GM21423 (cell line): ENCODE measurements around the gene UBAP2L.
"Not testable (repeated sequence)": the region's sequence is repeated elsewhere in the genome, so short reads cannot be mapped to it uniquely, and the experiment has no call there.

ENCODE experiments used
- ATAC-seq: cut with Tn5 transposase; IDR thresholded peaks from one replicate; pipeline ENCODE4 v1.9.1; 2021; ENCODE audit warnings: mild to moderate bottlenecking, moderate library complexity; ENCODE audit not compliant: unreplicated experiment

Gene UBAP2L

GRCh38 chr1:154301582-154301981 is 80.8 kb downstream of the UBAP2L start:
- ATAC-seq: no peak

GRCh38 chr1:154304664-154305337 is 84.0 kb downstream of the UBAP2L start:
- peak; percentile 56 for ATAC-seq

GRCh38 chr1:154306151-154306550 is 85.4 kb downstream of the UBAP2L start:
- ATAC-seq: no peak

GRCh38 chr1:154307670-154308270 is 87.0 kb downstream of the UBAP2L start:
- not testable (repeated sequence) for ATAC-seq

GRCh38 chr1:154309136-154309535 is 88.4 kb downstream of the UBAP2L start:
- not testable (repeated sequence) for ATAC-seq

GRCh38 chr1:154312229-154313065 is 91.7 kb downstream of the UBAP2L start:
- ATAC-seq: not testable (repeated sequence)

GRCh38 chr1:154313066-154313356 is 92.3 kb downstream of the UBAP2L start:
- ATAC-seq: no peak

GRCh38 chr1:154314226-154314625 is 93.5 kb downstream of the UBAP2L start:
- ATAC-seq: not testable (repeated sequence)

- no peak for ATAC-seq
Observed at GRCh38 chr1:154316704-154317103, 95.9 kb downstream of the UBAP2L start.

GRCh38 chr1:154318386-154318785 is 97.6 kb downstream of the UBAP2L start:
- ATAC-seq: no peak
